KBM-7 (cell line): ENCODE data around the gene SH2B2.
"Not testable (repeated sequence)": the region's sequence is repeated elsewhere in the genome, so short reads cannot be mapped to it uniquely, and the experiment has no call there.

Experiments used
- DNase-seq: peaks from one replicate; pipeline ENCODE4 v3.0.0-alpha.2; 2015
- in situ Hi-C: fragments of 300-500 bp; cut with MboI; formaldehyde crosslinking; loops from 2 replicates; pipeline ENCODE4 v1.14.3; 2020; ENCODE audit warnings: low sequenced_read_pairs, low pct_unique_long_range_greater_than_20kb, mixed read lengths

Gene SH2B2

GRCh38 chr7:102321351-102322201 lies 34.9 kb downstream of the SH2B2 start:
- DNase-seq, result no peak
- in situ Hi-C loops, result no loop called here

GRCh38 chr7:102322202-102322715 lies 35.6 kb downstream of the SH2B2 start:
- in situ Hi-C loops, result no loop called here
- no peak for DNase-seq

GRCh38 chr7:102323914-102324195 lies 37.2 kb downstream of the SH2B2 start:
- in situ Hi-C loops, result no loop called here
- no peak for DNase-seq

- in situ Hi-C loops, DNase-seq: not testable (repeated sequence)
Observed at GRCh38 chr7:102325106-102325505, 38.4 kb downstream of the SH2B2 start.

GRCh38 chr7:102326157-102326889 lies 39.7 kb downstream of the SH2B2 start:
- DNase-seq, result no peak
- in situ Hi-C loops, result no loop called here

GRCh38 chr7:102327183-102327582 lies 40.5 kb downstream of the SH2B2 start:
- DNase-seq, in situ Hi-C loops: not testable (repeated sequence)

GRCh38 chr7:102328863-102329262 lies 42.2 kb downstream of the SH2B2 start:
- in situ Hi-C loops, DNase-seq: not testable (repeated sequence)

- in situ Hi-C loops, DNase-seq: not testable (repeated sequence)
Observed at GRCh38 chr7:102329366-102329765, 42.7 kb downstream of the SH2B2 start.

GRCh38 chr7:102330666-102331460 lies 44.2 kb downstream of the SH2B2 start:
- DNase-seq, in situ Hi-C loops: not testable (repeated sequence)

- DNase-seq, in situ Hi-C loops: not testable (repeated sequence)
Observed at GRCh38 chr7:102335574-102335973, 48.9 kb downstream of the SH2B2 start.

GRCh38 chr7:102337002-102337401 lies 50.3 kb downstream of the SH2B2 start:
- in situ Hi-C loops, DNase-seq: not testable (repeated sequence)

- DNase-seq, in situ Hi-C loops: not testable (repeated sequence)
Observed at GRCh38 chr7:102337420-102337819, 50.8 kb downstream of the SH2B2 start.

- in situ Hi-C loops, result not testable (repeated sequence)
Observed at GRCh38 chr7:102340599-102341368, 54.1 kb downstream of the SH2B2 start.

GRCh38 chr7:102346983-102347382 lies 60.3 kb downstream of the SH2B2 start:
- DNase-seq, in situ Hi-C loops: not testable (repeated sequence)

More at GRCh38 chr7:102340599-102341368, 54.1 kb downstream of the SH2B2 start:
- DNase-seq, result not testable (repeated sequence)

GRCh38 chr7:102356344-102356743 lies 69.7 kb downstream of the SH2B2 start, which contains the start of gene SPDYE6:
Gene SPDYE6 (minus strand): TSS chr7:102356444. CDS start chr7:102356023, 421 bp downstream.
- DNase-seq, in situ Hi-C loops: not testable (repeated sequence)

GRCh38 chr7:102363549-102364393 lies 77.1 kb downstream of the SH2B2 start:
- in situ Hi-C loops, result not testable (repeated sequence)
- peak; percentile 99 for DNase-seq

GRCh38 chr7:102364394-102364886 lies 77.8 kb downstream of the SH2B2 start:
- DNase-seq, in situ Hi-C loops: not testable (repeated sequence)
